Colonic mucosa (tissue), 4 donors: ENCODE data around the gene CENPB. TPM values are rescaled to one million over a fixed set of nuclear protein-coding genes. Genes with fewer than 3 reads are reported as not detected.

Source experiments
- DNase-seq: peaks from one replicate; pipeline ENCODE4 v3.0.0-alpha.2; 2020
- H3K27ac ChIP-seq: fragments of 200-600 bp; one replicate; pipeline ENCODE4 v1.8.0; 2021
- H3K27me3 ChIP-seq: fragments of 200-600 bp; one replicate; pipeline ENCODE4 v1.8.0; 2021
- H3K36me3 ChIP-seq: fragments of 200-600 bp; one replicate; pipeline ENCODE4 v1.8.0; 2021
- H3K4me1 ChIP-seq: fragments of 200-600 bp; one replicate; pipeline ENCODE4 v1.8.0; 2021; ENCODE audit warnings: mild to moderate bottlenecking
- H3K4me3 ChIP-seq: fragments of 200-600 bp; one replicate; pipeline ENCODE4 v1.8.0; 2021
- H3K9ac ChIP-seq, 2 donors: one replicate each; pipeline ENCODE4 v1.7.0; 2013; ENCODE audit warnings: control low read depth in 2 of 2, low read depth in 2 of 2, low read length in 2 of 2
- H3K9me3 ChIP-seq: fragments of 200-600 bp; one replicate; pipeline ENCODE4 v1.8.0; 2021
- CTCF ChIP-seq: fragments of 200-600 bp; IDR thresholded peaks from one replicate; pipeline ENCODE4 v1.8.0; 2022; ENCODE audit warnings: antibody characterized with exemption, mild to moderate bottlenecking
- intact Hi-C: fragments of 100-400 bp; cut with DNase I; formaldehyde crosslinking; loops from one replicate; pipeline ENCODE4 v1.14.1; 2022
- total RNA-seq, 2 donors: library from RNA; stranded (reverse); fragmentation: NEBNext Ultra II Directional in 1 of 2; extraction: Animal tissue kit (Norgen Biotek cat#: 25700) in 1 of 2; gene quantifications; one replicate each; pipeline ENCODE4 v1.2.1, GENCODE V29; 2021
- donor health status: healthy.
- donor health status: DM: no; HTN: no; CAD: no.
- donor health status: DM: no; HTN: no; CAD: no.

CENPB gene
- total RNA-seq, 2 donors from 2014 or later: 65.6 to 93.3 TPM

DNA sequence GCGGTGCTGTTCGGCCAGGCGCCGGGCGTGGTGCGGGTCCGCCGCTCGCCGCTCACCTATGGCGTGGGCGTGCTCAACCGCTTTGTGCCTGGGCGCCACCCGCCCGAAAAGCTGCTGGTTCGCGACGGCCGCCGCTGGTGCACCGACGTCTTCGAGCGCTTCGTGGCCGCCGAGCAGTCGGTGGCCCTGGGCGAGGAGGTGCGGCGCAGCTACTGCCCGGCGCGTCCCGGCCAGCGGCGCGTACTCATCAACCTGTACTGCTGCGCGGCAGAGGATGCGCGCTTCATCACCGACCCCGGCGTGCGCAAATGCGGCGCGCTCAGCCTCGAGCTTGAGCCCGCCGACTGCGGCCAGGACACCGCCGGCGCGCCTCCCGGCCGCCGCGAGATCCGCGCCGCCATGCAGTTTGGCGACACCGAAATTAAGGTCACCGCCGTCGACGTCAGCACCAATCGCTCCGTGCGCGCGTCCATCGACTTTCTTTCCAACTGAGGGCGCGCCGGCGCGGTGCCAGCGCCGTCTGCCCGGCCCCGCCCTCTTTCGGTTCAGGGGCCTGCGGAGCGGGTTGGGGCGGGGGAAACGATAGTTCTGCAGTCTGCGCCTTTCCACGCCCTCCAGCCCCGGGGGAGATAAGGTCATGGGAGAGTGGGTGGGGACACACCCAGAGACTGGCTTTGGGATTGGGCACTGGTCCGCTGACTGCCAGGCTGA, 34.7 kb downstream of the CENPB start:
- Histone ChIP-seq H3K4me3 (peak overlapping the region; percentile 34), H3K36me3 (no peaks in the 10 kb centered on the region), H3K4me1 (no peaks in the 10 kb centered on the region), H3K27me3 (peaks cover 15% of the 10 kb centered on the region), H3K27ac (no peak overlapping the region), H3K9me3 (no peaks in the 10 kb centered on the region), H3K9ac (no peak overlapping the region)
- TF ChIP-seq CTCF: no peak
- DNase-seq: peak; percentile 67
- intact Hi-C loops: no loop called here

DNA sequence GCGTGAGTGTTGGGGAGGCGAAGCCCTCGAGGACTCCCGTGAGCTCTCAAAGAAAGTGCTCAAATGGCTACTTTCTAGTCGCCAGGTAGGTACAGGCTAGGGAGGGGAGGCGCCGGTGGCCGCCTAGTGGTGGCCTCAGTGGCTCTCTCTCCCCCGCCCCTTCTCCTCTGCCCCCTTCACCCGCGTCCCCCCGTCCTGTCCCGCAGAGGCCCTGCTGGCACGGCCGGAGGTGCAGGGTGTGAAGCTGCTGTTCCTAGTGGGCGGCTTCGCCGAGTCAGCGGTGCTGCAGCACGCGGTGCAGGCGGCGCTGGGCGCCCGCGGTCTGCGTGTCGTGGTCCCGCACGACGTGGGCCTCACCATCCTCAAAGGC, 35.2 kb downstream of the CENPB start:
- no peaks in the 10 kb centered on the region for H3K4me1 ChIP-seq
- peaks cover 15% of the 10 kb centered on the region for H3K27me3 ChIP-seq
- DNase-seq: no peak
- H3K27ac ChIP-seq: no peak overlapping the region
- no peaks in the 10 kb centered on the region for H3K9me3 ChIP-seq
- no peak overlapping the region for H3K9ac ChIP-seq
- H3K36me3 ChIP-seq: no peaks in the 10 kb centered on the region
- intact Hi-C loops: no loop called here
- no peak for TF ChIP-seq CTCF
- H3K4me3 ChIP-seq: peak overlapping the region; percentile 34

DNA sequence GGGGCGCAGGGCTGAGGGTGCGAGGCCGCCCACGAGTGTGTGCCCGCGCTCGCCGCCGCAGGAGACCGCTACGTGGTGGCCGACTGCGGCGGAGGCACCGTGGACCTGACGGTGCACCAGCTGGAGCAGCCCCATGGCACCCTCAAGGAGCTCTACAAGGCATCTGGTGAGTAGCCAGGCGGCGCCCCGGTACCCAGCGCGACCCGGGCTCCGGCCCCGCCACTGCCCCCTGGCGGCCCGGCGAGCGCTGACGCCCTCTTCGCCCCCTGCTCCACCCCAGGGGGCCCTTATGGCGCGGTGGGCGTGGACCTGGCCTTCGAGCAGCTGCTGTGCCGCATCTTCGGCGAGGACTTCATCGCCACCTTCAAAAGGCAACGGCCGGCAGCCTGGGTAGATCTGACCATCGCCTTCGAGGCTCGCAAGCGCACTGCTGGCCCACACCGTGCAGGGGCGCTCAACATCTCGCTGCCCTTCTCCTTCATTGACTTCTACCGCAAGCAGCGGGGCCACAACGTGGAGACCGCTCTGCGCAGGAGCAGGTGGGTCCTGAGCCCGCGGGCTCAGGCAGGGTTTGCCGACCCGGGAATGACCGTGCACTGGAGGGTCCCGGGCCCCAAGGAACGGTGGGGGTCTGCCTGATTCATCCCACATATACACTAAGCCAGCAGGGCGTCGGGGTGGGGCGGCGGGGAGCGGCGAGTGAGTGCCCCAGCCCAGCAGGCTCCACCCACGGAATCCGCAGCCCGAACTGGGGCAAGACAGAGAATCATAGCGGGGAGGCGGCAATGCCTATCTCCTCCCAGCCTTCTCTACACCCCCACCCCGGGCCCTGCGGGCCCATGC, 36.6 kb downstream of the CENPB start:
- Histone ChIP-seq H3K9ac (no peak overlapping the region), H3K27ac (no peak overlapping the region), H3K4me1 (no peaks in the 10 kb centered on the region), H3K4me3 (no peak overlapping the region), H3K27me3 (peaks cover 15% of the 10 kb centered on the region), H3K36me3 (no peaks in the 10 kb centered on the region), H3K9me3 (no peaks in the 10 kb centered on the region)
- intact Hi-C loops: no loop called here
- TF ChIP-seq CTCF: peak; percentile 78
- DNase-seq: no peak

GRCh38 chr20:3749087-3749688, 37.4 kb downstream of the CENPB start:
- TF ChIP-seq CTCF: no peak
- H3K27me3 ChIP-seq: peaks cover 15% of the 10 kb centered on the region

GRCh38 chr20:3748073-3748472, 38.5 kb downstream of the CENPB start:
- Histone ChIP-seq H3K4me1 (no peaks in the 10 kb centered on the region), H3K36me3 (no peaks in the 10 kb centered on the region)
- intact Hi-C loops: no loop called here

More at GRCh38 chr20:3749087-3749688, 37.4 kb downstream of the CENPB start:
- no peak overlapping the region for H3K27ac ChIP-seq
- H3K4me3 ChIP-seq: no peak overlapping the region
- DNase-seq: no peak
- H3K9ac ChIP-seq: no peak overlapping the region
- H3K9me3 ChIP-seq: no peaks in the 10 kb centered on the region
- intact Hi-C loops: no loop called here
- no peaks in the 10 kb centered on the region for H3K36me3 ChIP-seq
- no peaks in the 10 kb centered on the region for H3K4me1 ChIP-seq

More at GRCh38 chr20:3748073-3748472, 38.5 kb downstream of the CENPB start:
- H3K9ac ChIP-seq: no peak overlapping the region
- DNase-seq: no peak
- H3K4me3 ChIP-seq: no peak overlapping the region
- no peak overlapping the region for H3K27ac ChIP-seq
- peaks cover 15% of the 10 kb centered on the region for H3K27me3 ChIP-seq
- TF ChIP-seq CTCF: no peak
- no peaks in the 10 kb centered on the region for H3K9me3 ChIP-seq
